ENCODE data around the gene ZNF594. TPM values are rescaled to one million over a fixed set of nuclear protein-coding genes. Genes with fewer than 3 reads are reported as not detected.
"Not testable (repeated sequence)": the region's sequence is repeated elsewhere in the genome, so short reads cannot be mapped to it uniquely, and the experiment has no call there.

ZNF594 gene
- total and polyA plus RNA-seq, 10 of the 15 experiments (the other 5 are each of a cell fraction or from before 2014, with no cell fraction given) = 0.98 to 14.3 (median 11.1) TPM

DNA sequence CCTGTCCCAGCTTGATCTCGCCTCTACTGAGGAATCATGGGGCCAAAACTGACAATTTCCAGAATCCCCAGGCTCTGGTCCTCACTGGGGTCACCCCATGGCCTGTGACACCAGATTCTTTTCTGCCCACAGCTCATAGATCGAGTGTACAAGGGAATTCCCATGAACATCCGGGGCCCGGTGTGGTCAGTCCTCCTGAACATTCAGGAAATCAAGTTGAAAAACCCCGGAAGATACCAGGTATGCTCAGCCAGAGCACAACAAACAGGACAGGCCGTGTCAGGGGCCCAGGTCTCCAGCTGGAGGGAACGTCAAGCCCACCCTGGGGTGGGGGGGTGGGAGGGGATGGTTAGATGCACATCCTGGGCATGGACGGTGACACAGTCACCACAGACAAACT lies 58.4 kb downstream of the ZNF594 start:
- no peaks in the 10 kb centered on the region for H3K36me3 ChIP-seq (ENCODE audit: control insufficient read depth in 2 of 2, insufficient read depth in 2 of 2, low read length in 1 of 2)
- CTCF ChIA-PET = no interaction called here
- FAIRE-seq (no peak), DNase-seq (ENCODE audit: low read depth, low spot score) (no peak), ATAC-seq (no peak)
- SMC1A ChIA-PET (ENCODE audit: uncharacterized antibody, unreplicated experiment) = interaction anchor here (0.8 kb wide), 1 partner anchor 20 kb away, joined by 3 read pairs; no protein-coding TSS in a partner anchor
- WGBS (ENCODE audit: insufficient coverage, insufficient replicate concordance, low lambda C conversion rate, missing lambda C conversion rate) = 28% methylated on average over 7 of the region's 8 CpGs
- no peak overlapping the region for H3K9ac ChIP-seq (ENCODE audit: control insufficient read depth, insufficient read depth, low read length)
- no peaks in the 10 kb centered on the region for H4K20me1 ChIP-seq (ENCODE audit: control insufficient read depth, insufficient read depth)
- in situ Hi-C loops (cut with MboI) (no loop called here), intact Hi-C loops (cut with micrococcal nuclease; ENCODE audit: unreplicated experiment) (no loop called here)
- H3K27me3 ChIP-seq (replicated peaks in 1 of 2; ENCODE audit: control insufficient read depth in 2 of 2, insufficient read depth in 2 of 2, low read length in 1 of 2) = no peaks in the 10 kb centered on the region
- POLR2A ChIA-PET = no interaction called here
- TF ChIP-seq, protein P1, sequence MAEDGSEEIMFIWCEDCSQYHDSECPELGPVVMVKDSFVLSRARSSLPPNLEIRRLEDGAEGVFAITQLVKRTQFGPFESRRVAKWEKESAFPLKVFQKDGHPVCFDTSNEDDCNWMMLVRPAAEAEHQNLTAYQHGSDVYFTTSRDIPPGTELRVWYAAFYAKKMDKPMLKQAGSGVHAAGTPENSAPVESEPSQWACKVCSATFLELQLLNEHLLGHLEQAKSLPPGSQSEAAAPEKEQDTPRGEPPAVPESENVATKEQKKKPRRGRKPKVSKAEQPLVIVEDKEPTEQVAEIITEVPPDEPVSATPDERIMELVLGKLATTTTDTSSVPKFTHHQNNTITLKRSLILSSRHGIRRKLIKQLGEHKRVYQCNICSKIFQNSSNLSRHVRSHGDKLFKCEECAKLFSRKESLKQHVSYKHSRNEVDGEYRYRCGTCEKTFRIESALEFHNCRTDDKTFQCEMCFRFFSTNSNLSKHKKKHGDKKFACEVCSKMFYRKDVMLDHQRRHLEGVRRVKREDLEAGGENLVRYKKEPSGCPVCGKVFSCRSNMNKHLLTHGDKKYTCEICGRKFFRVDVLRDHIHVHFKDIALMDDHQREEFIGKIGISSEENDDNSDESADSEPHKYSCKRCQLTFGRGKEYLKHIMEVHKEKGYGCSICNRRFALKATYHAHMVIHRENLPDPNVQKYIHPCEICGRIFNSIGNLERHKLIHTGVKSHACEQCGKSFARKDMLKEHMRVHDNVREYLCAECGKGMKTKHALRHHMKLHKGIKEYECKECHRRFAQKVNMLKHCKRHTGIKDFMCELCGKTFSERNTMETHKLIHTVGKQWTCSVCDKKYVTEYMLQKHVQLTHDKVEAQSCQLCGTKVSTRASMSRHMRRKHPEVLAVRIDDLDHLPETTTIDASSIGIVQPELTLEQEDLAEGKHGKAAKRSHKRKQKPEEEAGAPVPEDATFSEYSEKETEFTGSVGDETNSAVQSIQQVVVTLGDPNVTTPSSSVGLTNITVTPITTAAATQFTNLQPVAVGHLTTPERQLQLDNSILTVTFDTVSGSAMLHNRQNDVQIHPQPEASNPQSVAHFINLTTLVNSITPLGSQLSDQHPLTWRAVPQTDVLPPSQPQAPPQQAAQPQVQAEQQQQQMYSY (CRISPR knock-in tag; IDR thresholded peaks at IDR 0.05) = no peak
- no peak for TF ChIP-seq EGR1 (IDR thresholded peaks at IDR 0.05; ENCODE audit: borderline replicate concordance in 1 of 2, low read depth in 2 of 2, low read length in 2 of 2)
- TF ChIP-seq KAT2A (conservative IDR thresholded peaks at IDR 0.05; ENCODE audit: control insufficient read depth, low read depth, low read length) = no peak
- TF ChIP-seq NBN (IDR thresholded peaks at IDR 0.05) = no peak
- TF ChIP-seq, protein P2, sequence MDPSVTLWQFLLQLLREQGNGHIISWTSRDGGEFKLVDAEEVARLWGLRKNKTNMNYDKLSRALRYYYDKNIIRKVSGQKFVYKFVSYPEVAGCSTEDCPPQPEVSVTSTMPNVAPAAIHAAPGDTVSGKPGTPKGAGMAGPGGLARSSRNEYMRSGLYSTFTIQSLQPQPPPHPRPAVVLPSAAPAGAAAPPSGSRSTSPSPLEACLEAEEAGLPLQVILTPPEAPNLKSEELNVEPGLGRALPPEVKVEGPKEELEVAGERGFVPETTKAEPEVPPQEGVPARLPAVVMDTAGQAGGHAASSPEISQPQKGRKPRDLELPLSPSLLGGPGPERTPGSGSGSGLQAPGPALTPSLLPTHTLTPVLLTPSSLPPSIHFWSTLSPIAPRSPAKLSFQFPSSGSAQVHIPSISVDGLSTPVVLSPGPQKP (IDR thresholded peaks at IDR 0.05; ENCODE audit: low read depth, low read length) = no peak
- no TSS peak for BruUV-seq (replicated peaks)
- H3K4me3 ChIP-seq = no peak overlapping the region
- H2AFZ ChIP-seq (ENCODE audit: control insufficient read depth, low read depth, low read length) = no peak overlapping the region
- RAD21 ChIA-PET (ENCODE audit: unreplicated experiment) = no interaction called here
- H3K4me2 ChIP-seq (ENCODE audit: control insufficient read depth, insufficient read depth) = no peak overlapping the region
- H3K27ac ChIP-seq (ENCODE audit: control insufficient read depth, insufficient read depth) = no peak overlapping the region
- H3K79me2 ChIP-seq (ENCODE audit: control insufficient read depth, insufficient read depth, low read length) = no peaks in the 10 kb centered on the region
- no peaks in the 10 kb centered on the region for H3K9me3 ChIP-seq (replicated peaks; ENCODE audit: control insufficient read depth, insufficient read depth, low read length)
- H3K4me1 ChIP-seq (ENCODE audit: control insufficient read depth, insufficient read depth, low read length) = no peaks in the 10 kb centered on the region

DNA sequence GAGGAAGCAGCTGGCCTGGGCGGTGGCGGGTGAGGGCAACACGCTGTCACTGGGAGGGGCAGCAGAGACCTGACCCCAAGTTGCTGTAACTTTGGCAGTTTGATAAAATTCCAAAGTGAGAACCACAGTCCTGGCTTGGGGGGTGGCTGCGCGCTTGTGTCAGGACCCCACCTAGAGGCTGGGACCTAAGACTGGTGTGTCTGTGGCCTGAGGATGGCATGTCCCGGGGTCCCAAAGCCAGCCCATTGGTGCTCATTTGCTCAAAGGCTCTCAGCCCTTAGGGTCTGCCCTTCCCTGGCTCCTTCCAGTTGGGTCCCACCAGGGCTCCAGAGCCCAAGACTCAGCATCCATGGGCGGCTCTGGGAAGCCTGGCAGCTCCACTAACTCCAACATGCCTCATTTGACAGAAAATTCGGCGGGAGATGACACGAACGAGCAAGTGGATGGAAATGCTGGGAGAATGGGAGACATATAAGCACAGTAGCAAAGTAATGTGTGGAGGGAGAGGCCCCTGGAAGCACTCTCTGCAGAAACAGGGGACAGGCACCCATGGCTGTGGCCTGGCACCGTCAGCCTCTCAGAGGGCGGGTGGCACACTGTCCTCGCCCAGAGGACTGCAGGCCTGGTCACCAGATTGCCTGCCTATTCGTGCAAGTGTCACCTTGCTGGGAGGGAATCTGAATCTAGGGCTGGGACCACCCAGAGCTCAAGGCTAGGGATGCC lies 59.0 kb downstream of the ZNF594 start:
- intact Hi-C loops (cut with micrococcal nuclease; ENCODE audit: unreplicated experiment); H4K20me1 ChIP-seq (ENCODE audit: control insufficient read depth, insufficient read depth); DNase-seq (ENCODE audit: low read depth, low spot score); POLR2A ChIA-PET; FAIRE-seq; H2AFZ ChIP-seq (ENCODE audit: control insufficient read depth, low read depth, low read length); H3K9me3 ChIP-seq (replicated peaks; ENCODE audit: control insufficient read depth, insufficient read depth, low read length); H3K4me1 ChIP-seq (ENCODE audit: control insufficient read depth, insufficient read depth, low read length); BruUV-seq (replicated peaks); H3K27ac ChIP-seq (ENCODE audit: control insufficient read depth, insufficient read depth); H3K27me3 ChIP-seq (replicated peaks in 1 of 2; ENCODE audit: control insufficient read depth in 2 of 2, insufficient read depth in 2 of 2, low read length in 1 of 2); H3K4me3 ChIP-seq; in situ Hi-C loops (cut with MboI); CTCF ChIA-PET; H3K4me2 ChIP-seq (ENCODE audit: control insufficient read depth, insufficient read depth); RAD21 ChIA-PET (ENCODE audit: unreplicated experiment); H3K36me3 ChIP-seq (ENCODE audit: control insufficient read depth in 2 of 2, insufficient read depth in 2 of 2, low read length in 1 of 2); H3K79me2 ChIP-seq (ENCODE audit: control insufficient read depth, insufficient read depth, low read length); H3K9ac ChIP-seq (ENCODE audit: control insufficient read depth, insufficient read depth, low read length); ATAC-seq: not testable (repeated sequence)
- WGBS (ENCODE audit: insufficient coverage, insufficient replicate concordance, low lambda C conversion rate, missing lambda C conversion rate) = 62% methylated on average over 15 of the region's 15 CpGs
- SMC1A ChIA-PET (ENCODE audit: uncharacterized antibody, unreplicated experiment) = interaction anchor here (0.8 kb wide), 1 partner anchor 19 kb away, joined by 3 read pairs; no protein-coding TSS in a partner anchor

Measured in GM12878 (cell line).